T47D (cell line): ENCODE measurements around the gene BTBD18.

Source experiments
- DNase-seq, 2 experiments: peaks; one replicate each; pipeline versions ENCODE4 v3.0.0 to v3.0.0-alpha.2; 2011 to 2012; ENCODE audit warnings: low read depth in 1 of 2, low spot score in 1 of 2
- JUND ChIP-seq: IDR thresholded peaks from 2 replicates; pipeline ENCODE4 v1.6.1; 2012; ENCODE audit warnings: low read depth
- in situ Hi-C: cut with HindIII; loops from 2 replicates; pipeline ENCODE4 v1.10.0; 2016; ENCODE audit warnings: low sequenced_read_pairs, low pct_unique_long_range_greater_than_20kb

Gene BTBD18

GRCh38 chr11:57786436-57786835, 34.8 kb upstream of the BTBD18 start:
- DNase-seq, result peak in 1 of 2 experiments; percentile 70
- in situ Hi-C loops, result no loop called here
- TF ChIP-seq JUND, result no peak

DNA sequence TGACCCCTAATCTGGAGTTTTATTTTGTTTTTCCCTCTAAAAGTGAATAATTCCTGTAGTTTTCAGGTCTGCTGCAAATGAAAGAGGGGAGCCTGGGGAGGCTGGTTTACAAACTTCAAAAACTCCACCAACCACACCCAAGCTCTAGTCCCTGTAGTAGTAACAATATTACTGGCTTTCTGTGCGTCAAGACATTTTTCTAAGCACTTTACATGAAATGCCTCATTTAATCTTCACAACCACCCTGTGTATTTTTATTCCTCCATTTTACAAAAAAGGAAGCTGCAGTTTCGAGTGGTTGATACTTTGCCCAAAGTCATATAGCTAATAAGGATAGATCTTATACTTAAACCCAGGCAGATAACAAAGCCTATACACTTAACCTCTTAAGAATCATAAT, 33.5 kb upstream of the BTBD18 start:
- in situ Hi-C loops, result no loop called here
- DNase-seq, result no peak
- no peak for TF ChIP-seq JUND

- in situ Hi-C loops, result no loop called here
- peak; percentile 80 for TF ChIP-seq JUND
- peak; percentile 53 to 95 for DNase-seq
Observed at GRCh38 chr11:57781529-57781943, 29.9 kb upstream of the BTBD18 start.

DNA sequence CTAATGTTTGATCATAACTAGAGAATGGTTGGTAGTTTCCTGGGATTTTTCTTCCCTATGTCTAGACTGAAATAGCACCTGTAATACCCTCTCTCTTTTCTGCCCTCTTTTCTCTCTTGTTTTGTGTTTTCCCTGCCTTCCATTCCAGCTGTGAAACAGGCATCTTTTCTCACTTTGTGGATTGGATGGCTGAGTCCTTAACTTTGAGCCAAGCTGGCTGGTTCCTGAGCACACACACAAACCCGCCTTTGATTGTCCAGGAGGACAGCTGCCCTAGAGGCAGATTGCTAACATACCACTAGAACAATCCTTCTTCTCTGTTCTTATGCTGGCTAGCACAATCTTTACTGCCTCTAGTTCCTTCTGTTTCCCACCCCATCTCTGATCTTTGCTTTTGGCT, 27.7 kb upstream of the BTBD18 start:
- TF ChIP-seq JUND, result no peak; the same call in 1 of the 2 replicates
- DNase-seq, result peak; percentile 58 to 94
- in situ Hi-C loops, result no loop called here

DNA sequence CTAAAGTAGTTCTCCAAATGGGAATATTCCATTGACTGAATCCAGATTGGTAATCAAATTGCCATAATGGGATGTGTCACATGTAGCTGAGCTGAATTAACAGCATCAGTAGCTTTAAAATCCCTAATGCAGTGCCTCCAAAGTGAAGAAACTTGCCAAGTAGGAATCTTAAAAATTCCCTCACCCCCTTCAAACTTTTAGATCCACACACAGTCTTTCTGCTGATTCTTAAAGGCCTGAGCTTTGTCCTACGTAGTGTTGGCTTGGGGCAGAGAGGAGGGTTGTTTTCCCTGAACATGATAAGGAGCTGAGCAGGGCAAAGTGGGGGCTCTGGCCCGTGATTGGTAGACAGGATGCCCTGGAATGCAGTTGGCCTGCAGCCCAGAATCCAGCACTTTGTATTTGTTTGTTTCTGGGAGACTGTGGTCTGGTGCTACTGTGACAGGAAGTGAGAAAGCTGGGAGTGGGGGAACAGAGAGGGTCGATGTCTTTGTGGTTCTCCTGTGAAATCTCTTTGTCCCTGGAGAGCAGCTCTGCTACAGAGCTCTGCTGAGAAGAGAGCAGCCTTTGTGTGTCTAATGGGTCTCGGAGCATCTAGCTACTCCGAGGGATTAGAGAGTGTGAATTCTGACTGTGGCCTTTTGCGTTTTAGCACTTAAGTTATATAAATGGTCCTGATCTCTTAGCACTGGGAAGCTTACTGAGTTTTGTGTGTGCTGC, 26.9 kb upstream of the BTBD18 start:
- DNase-seq, result peak in 1 of 2 experiments; percentile 93
- in situ Hi-C loops, result no loop called here

GRCh38 chr11:57777969-57778317, 26.3 kb upstream of the BTBD18 start:
- in situ Hi-C loops, result no loop called here
- no peak for TF ChIP-seq JUND
- peak in 1 of 2 experiments; percentile 42 for DNase-seq

More for the DNA sequence above, 26.9 kb upstream of the BTBD18 start:
- TF ChIP-seq JUND, result no peak

DNA sequence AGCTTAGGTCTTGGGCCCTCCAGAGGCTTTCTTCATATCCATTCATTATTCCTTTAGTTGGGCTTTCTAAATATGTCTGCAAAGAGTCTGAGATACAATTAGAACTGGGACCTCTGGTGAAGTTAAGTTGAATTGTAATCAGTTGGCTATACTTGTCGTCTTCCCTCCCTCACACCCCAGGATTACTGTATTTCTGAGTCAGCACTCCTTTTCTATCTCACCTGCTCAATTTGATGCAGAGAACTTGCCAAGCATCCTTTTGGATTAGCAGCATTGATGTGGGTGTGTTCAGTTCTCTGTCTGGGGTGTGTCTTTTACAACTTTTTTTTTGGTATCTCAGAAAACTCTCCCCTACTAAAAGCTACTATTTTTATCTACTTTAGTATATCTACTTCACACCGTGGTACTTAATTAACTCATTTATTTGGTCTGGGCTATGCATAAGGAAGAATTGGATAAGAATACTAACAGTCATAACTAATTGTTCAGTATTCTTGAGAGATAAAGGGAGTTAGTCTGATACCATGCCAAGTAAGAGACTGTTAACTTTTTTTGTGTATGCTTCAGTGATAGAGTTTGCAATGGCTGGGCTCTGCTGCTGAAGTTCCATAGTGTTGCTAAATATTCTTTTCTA, 25.1 kb upstream of the BTBD18 start:
- no peak for DNase-seq
- in situ Hi-C loops, result no loop called here
- no peak for TF ChIP-seq JUND

- TF ChIP-seq JUND, result no peak
- in situ Hi-C loops, result no loop called here
- DNase-seq, result peak in 1 of 2 experiments; percentile 31
Observed at GRCh38 chr11:57776031-57776521, 24.5 kb upstream of the BTBD18 start.

GRCh38 chr11:57775491-57775890, 23.9 kb upstream of the BTBD18 start:
- TF ChIP-seq JUND, result no peak

GRCh38 chr11:57773026-57773598, 21.5 kb upstream of the BTBD18 start:
- no peak for TF ChIP-seq JUND

More at GRCh38 chr11:57775491-57775890, 23.9 kb upstream of the BTBD18 start:
- DNase-seq, result peak in 1 of 2 experiments; percentile 54
- in situ Hi-C loops, result no loop called here

DNA sequence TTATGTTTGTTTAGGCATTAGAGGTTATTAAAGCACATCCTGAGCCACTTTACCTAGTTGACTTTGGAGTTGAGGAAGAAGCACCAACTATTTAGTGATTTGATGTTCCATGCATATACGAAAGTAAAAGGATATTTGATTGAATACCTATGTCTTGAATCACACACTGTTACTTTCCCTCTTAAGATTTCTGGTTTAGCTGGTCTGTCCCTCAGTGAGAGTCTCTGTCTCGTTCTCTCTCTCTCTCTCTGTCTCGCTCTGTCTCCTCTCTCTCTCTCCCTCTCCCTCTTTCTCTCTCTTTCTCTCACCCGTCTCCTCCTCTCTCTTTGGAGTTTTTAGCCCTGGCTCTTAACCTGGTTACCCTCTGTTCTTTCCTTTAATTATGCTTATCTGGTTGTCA, 20.9 kb upstream of the BTBD18 start:
- in situ Hi-C loops, result no loop called here
- no peak for TF ChIP-seq JUND
- DNase-seq, result peak in 1 of 2 experiments; percentile 59

More at GRCh38 chr11:57773026-57773598, 21.5 kb upstream of the BTBD18 start:
- no peak for DNase-seq
- in situ Hi-C loops, result no loop called here

- DNase-seq, result no peak
- no peak for TF ChIP-seq JUND
- in situ Hi-C loops, result no loop called here
Observed at GRCh38 chr11:57771365-57771764, 19.7 kb upstream of the BTBD18 start.

DNA sequence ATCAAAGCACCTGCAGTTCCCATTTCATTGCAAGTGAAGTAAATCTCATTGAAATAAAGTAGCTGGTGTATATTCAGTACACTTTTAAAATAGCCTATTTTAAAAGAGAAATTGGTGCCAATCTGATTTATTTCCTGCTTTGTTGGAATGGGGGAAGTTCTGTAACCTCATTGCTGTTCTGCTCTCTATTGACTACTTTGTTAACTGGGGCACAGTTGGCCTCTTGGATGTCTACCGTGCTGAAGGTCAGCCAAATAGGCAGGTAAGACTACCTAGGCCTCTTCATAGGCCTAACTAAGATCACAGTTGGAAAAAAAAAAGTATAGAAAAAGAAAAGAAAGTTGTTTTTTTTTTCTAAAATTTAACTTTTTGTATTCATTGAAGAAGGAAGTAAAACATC, 19.2 kb upstream of the BTBD18 start:
- no peak for TF ChIP-seq JUND
- no peak for DNase-seq
- in situ Hi-C loops, result no loop called here
